Testis (tissue), 3 donors: Measurements from ENCODE around the gene WDFY4. TPM values are rescaled to one million over a fixed set of nuclear protein-coding genes. Genes with fewer than 3 reads are reported as not detected.

Experiments used
- DNase-seq: peaks from one replicate; pipeline ENCODE4 v3.0.0-alpha.2; 2019
- H3K27ac ChIP-seq, 2 donors: fragments of 200-600 bp; sonication (generic); one replicate each; pipeline ENCODE4 v1.5.1; 2019
- H3K27me3 ChIP-seq: fragments of 200-600 bp; sonication (generic); one replicate; pipeline ENCODE4 v1.5.1; 2019
- H3K36me3 ChIP-seq: fragments of 200-600 bp; sonication (generic); one replicate; pipeline ENCODE4 v1.5.1; 2017; ENCODE audit warnings: low read depth; ENCODE audit errors: missing control alignments
- H3K4me1 ChIP-seq: fragments of 200-600 bp; sonication (generic); one replicate; pipeline ENCODE4 v1.5.1; 2019
- H3K4me3 ChIP-seq, 2 donors: fragments of 200-600 bp; sonication (generic); one replicate each; pipeline ENCODE4 v1.5.1; 2017 to 2019
- H3K9me3 ChIP-seq: fragments of 200-600 bp; sonication (generic); one replicate; pipeline ENCODE4 v1.5.1; 2017
- CTCF ChIP-seq, 3 experiments: fragments of 450-650 bp in 2 of 3; fragments of 200-600 bp in 1 of 3; sonication (generic) in 1 of 3; IDR thresholded peaks; one replicate each; pipeline ENCODE4 v1.5.1; 2016 to 2019; ENCODE audit warnings: antibody characterized with exemption in 3 of 3, mild to moderate bottlenecking in 2 of 3, moderate library complexity in 1 of 3
- POLR2A ChIP-seq: fragments of 450-650 bp; IDR thresholded peaks from one replicate; pipeline ENCODE4 v1.6.1; 2017; ENCODE audit warnings: antibody characterized with exemption, mild to moderate bottlenecking, moderate library complexity
- WGBS, 2 donors: methylation state at CpG; one replicate each; pipeline ENCODE4 v1.1.5; 2018; 5-methylcytosine and 5-hydroxymethylcytosine counted together
- intact Hi-C: fragments of 100-400 bp; cut with DNase I; formaldehyde crosslinking; loops from one replicate; pipeline ENCODE4 v1.15.1; 2023; ENCODE audit warnings: low total_unique reads
- polyA plus RNA-seq: library from polyadenylated mRNA; stranded (reverse); fragments of 350-450 nt; fragmentation: Illumina TruSeq; extraction: RNeasy Lipid Tissue Mini Kit (QIAGEN cat#74804); gene quantifications from one replicate; pipeline ENCODE4 v1.2.3, GENCODE V29; 2014; ENCODE audit warnings: low read depth, low replicate concordance; ENCODE audit not compliant: insufficient read depth
- total RNA-seq, 2 donors: library from RNA; depleted of rRNA; stranded (reverse); fragments of >200 nt; gene quantifications; one replicate each; pipeline ENCODE4 v1.2.3, GENCODE V29; 2016

The WDFY4 gene
- total and polyA plus RNA-seq, 3 donors from 2014 or later: 10.2 to 21.5 (median 18.4) TPM

DNA sequence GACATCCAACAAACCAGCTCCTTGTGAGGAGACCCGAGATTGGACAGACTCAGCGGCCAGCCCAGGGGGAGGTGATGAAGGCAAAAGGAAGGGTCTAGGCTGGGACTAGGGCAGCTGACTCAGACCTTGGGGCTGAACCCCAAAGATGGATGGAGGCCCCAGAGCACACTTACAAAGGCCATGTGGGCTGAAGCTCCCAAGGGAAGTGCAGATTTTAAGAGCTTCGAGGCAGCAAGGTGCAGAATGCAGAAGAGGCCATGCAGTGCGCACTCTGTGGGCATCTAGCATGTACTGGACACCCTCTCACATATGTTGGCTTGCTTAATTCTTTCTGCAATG lies 11.8 kb downstream of the WDFY4 start:
- 63 to 78% methylated on average over 2 to 4 of the region's 4 CpGs for WGBS, 2 donors

GRCh38 chr10:48697091-48697490 lies 12.4 kb downstream of the WDFY4 start:
- no peak for DNase-seq
- H3K27ac ChIP-seq: no peak overlapping the region
- 95% methylated on average over 5 of the region's 5 CpGs; no CpG with 5 or more reads in 1 of the 2 donors for WGBS, 2 donors
- no peaks in the 10 kb centered on the region for H3K36me3 ChIP-seq
- intact Hi-C loops: no loop called here
- no peak for TF ChIP-seq POLR2A
- no peak for TF ChIP-seq CTCF (IDR thresholded peaks at IDR 0.05)
- no peak overlapping the region for H3K4me3 ChIP-seq
- H3K27me3 ChIP-seq: no peaks in the 10 kb centered on the region
- no peaks in the 10 kb centered on the region for H3K4me1 ChIP-seq
- no peaks in the 10 kb centered on the region for H3K9me3 ChIP-seq

More for the DNA sequence above, 11.8 kb downstream of the WDFY4 start:
- no peak overlapping the region for H3K4me3 ChIP-seq
- H3K4me1 ChIP-seq: no peaks in the 10 kb centered on the region
- H3K9me3 ChIP-seq: no peaks in the 10 kb centered on the region
- H3K27ac ChIP-seq: no peak overlapping the region
- TF ChIP-seq POLR2A (no peak), CTCF (IDR thresholded peaks at IDR 0.05) (no peak)
- no peaks in the 10 kb centered on the region for H3K36me3 ChIP-seq
- no peaks in the 10 kb centered on the region for H3K27me3 ChIP-seq
- intact Hi-C loops: no loop called here
- DNase-seq: no peak

GRCh38 chr10:48697821-48698764 lies 13.4 kb downstream of the WDFY4 start:
- DNase-seq: no peak
- 92 to 93% methylated on average over 19 of the region's 19 CpGs for WGBS, 2 donors
- Histone ChIP-seq H3K36me3 (no peaks in the 10 kb centered on the region), H3K27me3 (no peaks in the 10 kb centered on the region), H3K27ac (no peak overlapping the region), H3K4me3 (no peak overlapping the region), H3K4me1 (no peaks in the 10 kb centered on the region), H3K9me3 (no peaks in the 10 kb centered on the region)
- TF ChIP-seq POLR2A: no peak
- no peak for TF ChIP-seq CTCF (IDR thresholded peaks at IDR 0.05)
- intact Hi-C loops: no loop called here

DNA sequence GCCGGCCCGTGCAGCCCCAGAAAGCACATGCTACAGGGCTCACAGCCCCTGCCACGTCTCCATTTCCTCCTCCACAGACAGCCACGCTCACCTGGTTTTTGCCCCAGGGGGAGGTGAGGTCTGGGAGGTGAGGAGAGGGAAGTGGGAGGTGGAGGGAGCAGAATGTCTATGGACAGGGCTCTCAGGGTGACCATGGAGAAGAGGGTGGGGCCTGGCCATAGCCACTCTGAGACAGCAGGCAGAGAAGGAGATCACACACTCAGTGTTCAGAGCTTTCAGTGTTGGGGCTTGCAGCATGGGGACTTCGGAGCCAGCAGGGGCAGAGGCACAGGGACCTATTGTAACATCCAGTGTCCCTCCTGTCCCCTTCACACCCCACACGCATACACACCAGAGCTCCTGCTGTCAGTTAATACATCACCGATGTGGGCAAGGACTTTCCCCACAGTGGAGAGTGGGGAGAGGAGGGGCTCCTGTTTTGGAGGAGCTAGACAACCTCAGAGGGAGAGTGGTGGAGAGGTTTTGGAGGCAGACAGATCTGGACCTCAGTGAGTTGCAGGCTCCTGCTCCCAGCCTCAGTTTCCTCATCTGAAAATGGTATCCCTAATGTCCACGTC lies 14.4 kb downstream of the WDFY4 start:
- DNase-seq: no peak
- WGBS, 2 donors: 93% methylated on average over 7 to 8 of the region's 8 CpGs
- intact Hi-C loops: no loop called here
- H3K9me3 ChIP-seq: no peaks in the 10 kb centered on the region
- H3K27ac ChIP-seq: no peak overlapping the region
- no peaks in the 10 kb centered on the region for H3K36me3 ChIP-seq
- TF ChIP-seq CTCF (IDR thresholded peaks at IDR 0.05): no peak
- no peaks in the 10 kb centered on the region for H3K27me3 ChIP-seq
- no peaks in the 10 kb centered on the region for H3K4me1 ChIP-seq
- H3K4me3 ChIP-seq: no peak overlapping the region
